ENCODE results near the gene CCDC12.

DNA sequence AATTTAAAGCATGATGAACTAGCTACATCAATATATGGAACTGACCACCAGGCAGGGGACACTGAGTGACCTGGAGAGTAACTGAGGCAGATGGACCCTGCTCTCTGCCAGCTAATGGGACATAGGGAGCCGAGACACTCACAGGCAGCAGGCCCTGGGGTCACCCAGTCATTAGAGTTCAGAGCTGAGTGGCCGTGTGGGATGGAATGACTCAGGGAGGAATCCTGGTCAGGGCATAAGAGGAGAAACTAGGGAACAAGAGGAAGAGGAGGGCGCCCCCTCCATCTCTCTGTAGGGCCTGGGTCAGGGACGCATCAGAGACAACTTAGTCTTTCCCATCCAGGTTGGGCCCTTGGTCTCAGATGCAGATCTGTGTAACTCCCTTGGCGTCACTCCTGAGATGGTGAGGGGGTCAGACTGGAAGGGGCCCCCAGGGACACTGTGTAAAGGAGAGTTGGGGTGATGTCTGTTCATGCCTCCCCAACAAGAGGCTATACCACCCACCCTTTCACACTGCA, 39.8 kb downstream of the CCDC12 start:
- TF ChIP-seq POLR2A (IDR thresholded peaks at IDR 0.05): no peak
- TF ChIP-seq CTCF (IDR thresholded peaks at IDR 0.05): no peak

Measured in uterus (tissue), 2 donors.